Gastrocnemius medialis (tissue), 4 donors: ENCODE results near the gene TLK2.

Source experiments
- POLR2A ChIP-seq, 2 donors: fragments of 450-650 bp; IDR thresholded peaks; one replicate each; pipeline ENCODE4 v1.6.1; 2017; ENCODE audit warnings: antibody characterized with exemption in 2 of 2, mild to moderate bottlenecking in 2 of 2, moderate library complexity in 2 of 2
- TF ChIP-seq, protein P1 (sequence below), 5 experiments: fragments of 450-650 bp in 3 of 5; fragments of 200-600 bp in 2 of 5; sonication (generic) in 2 of 5; IDR thresholded peaks in 4 of 5; conservative IDR thresholded peaks in 1 of 5; 1 replicate in 4 of 5; 2 replicates in 1 of 5; pipeline ENCODE4 v1.5.1; 2016 to 2019; ENCODE audit warnings: antibody characterized with exemption in 5 of 5, mild to moderate bottlenecking in 3 of 5, moderate library complexity in 3 of 5

DNA sequence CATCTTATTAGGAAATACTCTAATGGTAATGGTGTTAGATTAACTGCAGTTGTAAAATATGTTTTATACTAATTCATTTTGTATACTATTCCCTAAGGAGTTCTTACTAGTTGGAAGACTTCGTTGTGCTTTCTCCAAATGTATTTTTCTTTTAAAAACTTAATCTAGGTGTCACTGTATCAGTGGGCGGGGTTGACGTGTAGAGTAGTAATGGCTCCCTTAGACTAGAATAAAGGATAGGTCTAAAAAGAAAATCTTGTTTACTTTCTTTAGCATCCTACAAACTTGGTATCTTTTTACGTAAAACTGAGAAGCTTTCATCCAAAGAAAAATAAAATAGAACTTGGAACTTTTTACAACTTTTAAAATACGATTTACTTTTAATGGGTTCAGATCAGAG lies 93.9 kb downstream of the TLK2 start:
- TF ChIP-seq, protein P1, sequence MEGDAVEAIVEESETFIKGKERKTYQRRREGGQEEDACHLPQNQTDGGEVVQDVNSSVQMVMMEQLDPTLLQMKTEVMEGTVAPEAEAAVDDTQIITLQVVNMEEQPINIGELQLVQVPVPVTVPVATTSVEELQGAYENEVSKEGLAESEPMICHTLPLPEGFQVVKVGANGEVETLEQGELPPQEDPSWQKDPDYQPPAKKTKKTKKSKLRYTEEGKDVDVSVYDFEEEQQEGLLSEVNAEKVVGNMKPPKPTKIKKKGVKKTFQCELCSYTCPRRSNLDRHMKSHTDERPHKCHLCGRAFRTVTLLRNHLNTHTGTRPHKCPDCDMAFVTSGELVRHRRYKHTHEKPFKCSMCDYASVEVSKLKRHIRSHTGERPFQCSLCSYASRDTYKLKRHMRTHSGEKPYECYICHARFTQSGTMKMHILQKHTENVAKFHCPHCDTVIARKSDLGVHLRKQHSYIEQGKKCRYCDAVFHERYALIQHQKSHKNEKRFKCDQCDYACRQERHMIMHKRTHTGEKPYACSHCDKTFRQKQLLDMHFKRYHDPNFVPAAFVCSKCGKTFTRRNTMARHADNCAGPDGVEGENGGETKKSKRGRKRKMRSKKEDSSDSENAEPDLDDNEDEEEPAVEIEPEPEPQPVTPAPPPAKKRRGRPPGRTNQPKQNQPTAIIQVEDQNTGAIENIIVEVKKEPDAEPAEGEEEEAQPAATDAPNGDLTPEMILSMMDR (IDR thresholded peaks at IDR 0.05 in 4 of 5, conservative IDR thresholded peaks at IDR 0.05 in 1 of 5): no peak
- TF ChIP-seq POLR2A (IDR thresholded peaks at IDR 0.05): no peak
